GM19463 (cell line): ENCODE measurements around the gene EPB41L2.
"Not testable (repeated sequence)": the region's sequence is repeated elsewhere in the genome, so short reads cannot be mapped to it uniquely, and the experiment has no call there.

Source experiments
- ATAC-seq: cut with Tn5 transposase; IDR thresholded peaks from one replicate; pipeline ENCODE4 v1.9.1; 2021; ENCODE audit warnings: mild to moderate bottlenecking, moderate library complexity; ENCODE audit not compliant: unreplicated experiment

The EPB41L2 gene

DNA sequence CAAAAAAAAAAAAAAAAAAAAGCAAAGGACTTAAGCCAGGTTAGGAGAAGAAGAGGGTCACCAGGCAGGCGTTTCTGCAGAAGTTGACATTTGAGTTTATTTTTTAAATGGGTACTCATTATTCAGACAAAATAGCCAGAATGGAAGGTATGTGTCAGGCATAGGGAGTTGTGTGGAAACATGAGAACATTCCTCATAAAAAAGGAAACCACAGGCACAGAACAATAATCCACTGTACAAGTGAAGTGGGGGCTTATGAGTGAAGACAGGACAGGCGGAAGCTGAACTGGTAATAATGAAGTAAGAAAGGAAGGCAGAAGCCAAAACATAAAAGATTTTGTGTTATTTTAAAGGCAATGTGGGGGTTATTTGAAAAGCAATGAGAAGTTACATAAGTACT lies 104.6 kb downstream of the EPB41L2 start:
- ATAC-seq: no peak

GRCh38 chr6:130955755-130956154 lies 107.3 kb downstream of the EPB41L2 start:
- ATAC-seq: no peak

DNA sequence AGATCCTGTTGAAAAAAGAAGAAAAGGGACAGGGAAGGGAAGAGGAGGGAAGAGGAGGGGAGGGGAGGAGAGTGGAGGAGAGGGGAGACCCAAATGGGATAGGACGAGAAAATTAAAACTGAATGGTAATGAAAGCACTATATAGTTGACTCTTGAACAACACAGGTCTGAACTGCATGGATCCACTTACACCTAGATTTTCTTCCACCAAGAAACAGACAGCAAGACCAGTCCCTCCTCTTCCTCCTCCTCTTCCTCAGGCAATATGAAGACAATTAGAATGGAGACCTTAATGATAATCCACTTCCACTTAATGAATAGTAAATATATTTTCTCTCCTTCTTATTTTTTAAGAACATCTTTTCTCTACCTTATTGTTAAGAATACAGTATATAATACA lies 113.5 kb downstream of the EPB41L2 start:
- ATAC-seq: no peak

GRCh38 chr6:130947464-130947863 lies 115.6 kb downstream of the EPB41L2 start:
- no peak for ATAC-seq

DNA sequence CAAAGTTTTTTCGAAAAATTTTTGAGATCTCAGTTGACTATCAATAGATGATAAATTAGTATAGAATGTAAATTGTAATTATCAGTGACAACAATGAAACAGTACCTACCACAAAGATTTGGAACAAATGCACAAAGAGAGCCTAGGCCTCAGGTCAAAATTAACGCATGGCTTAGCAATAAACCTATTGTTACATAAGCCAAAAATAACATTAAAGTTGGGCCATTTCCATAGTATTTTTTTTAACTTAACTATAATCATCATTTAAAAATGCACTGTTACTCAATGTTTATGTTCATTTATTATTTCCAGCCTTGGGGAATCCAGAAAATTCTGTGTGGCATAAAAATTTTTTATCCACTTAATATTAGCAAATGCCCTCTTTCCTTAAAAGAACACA lies 117.0 kb downstream of the EPB41L2 start:
- no peak for ATAC-seq

DNA sequence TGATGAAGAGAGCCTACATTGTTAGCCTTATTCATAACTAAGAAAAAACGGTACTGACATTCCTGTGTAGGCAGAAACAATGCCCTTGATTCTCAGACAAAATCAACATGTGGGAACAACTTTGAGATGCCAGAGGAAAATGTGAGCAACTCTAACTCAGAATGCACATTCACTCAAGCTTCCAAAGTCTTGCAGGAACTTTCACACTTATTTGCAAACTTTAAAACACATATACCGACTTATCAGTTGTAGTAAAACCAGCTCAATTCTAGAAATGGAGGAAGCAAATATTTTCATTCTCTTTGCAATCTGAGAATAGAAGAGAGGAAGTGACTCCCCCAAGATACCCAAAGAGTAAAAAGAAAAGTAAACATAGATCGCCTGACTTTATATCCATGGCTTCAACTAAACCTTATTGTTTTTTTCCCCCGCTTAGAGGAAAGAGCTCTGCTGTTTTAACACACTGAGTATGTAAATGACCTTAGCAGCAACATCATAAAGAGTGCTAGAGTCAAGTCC lies 117.6 kb downstream of the EPB41L2 start:
- no peak for ATAC-seq

DNA sequence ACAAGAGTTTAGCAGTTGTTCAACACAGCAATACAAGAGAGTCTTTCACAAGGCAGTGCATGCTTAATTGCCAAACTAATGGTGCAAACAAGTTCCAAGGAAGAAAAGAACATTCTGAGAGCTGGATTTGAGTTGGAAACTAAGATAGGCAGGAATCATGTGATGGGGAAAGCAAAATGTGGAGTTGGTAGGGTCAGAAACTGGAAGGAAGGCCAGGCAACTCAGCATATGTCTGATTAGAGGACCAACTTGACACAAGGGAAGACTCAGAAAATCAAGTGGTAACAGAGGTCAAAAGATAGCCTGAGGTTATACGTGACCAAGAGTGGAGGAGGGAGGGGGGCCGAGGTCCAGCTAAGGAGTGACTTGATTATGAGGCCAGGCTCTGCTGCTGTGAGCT lies 118.6 kb downstream of the EPB41L2 start:
- no peak for ATAC-seq

DNA sequence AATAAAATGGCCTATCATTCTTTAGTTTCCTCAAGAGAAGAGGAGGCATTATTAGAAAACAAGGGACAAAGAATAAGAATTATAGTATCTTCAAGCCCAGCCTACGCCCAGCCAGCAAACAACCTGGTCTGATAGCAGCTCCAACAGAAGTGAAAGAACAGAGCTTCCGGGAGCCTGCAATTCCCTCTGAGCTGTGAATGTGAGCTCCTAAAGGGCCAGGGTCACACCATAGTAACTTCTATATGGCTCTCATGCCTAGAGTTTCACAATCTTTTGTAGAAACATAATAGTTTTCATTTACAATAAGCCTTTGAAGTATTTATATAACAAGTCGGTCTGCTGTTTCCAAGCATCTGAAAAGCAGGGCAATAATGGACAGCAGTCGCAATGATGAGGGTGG lies 119.3 kb downstream of the EPB41L2 start:
- ATAC-seq: no peak

GRCh38 chr6:130942752-130943151 lies 120.3 kb downstream of the EPB41L2 start:
- ATAC-seq: not testable (repeated sequence)

- no peak for ATAC-seq
Observed at GRCh38 chr6:130937942-130938604, 125.0 kb downstream of the EPB41L2 start.

- no peak for ATAC-seq
Observed at GRCh38 chr6:130936933-130937332, 126.1 kb downstream of the EPB41L2 start.

DNA sequence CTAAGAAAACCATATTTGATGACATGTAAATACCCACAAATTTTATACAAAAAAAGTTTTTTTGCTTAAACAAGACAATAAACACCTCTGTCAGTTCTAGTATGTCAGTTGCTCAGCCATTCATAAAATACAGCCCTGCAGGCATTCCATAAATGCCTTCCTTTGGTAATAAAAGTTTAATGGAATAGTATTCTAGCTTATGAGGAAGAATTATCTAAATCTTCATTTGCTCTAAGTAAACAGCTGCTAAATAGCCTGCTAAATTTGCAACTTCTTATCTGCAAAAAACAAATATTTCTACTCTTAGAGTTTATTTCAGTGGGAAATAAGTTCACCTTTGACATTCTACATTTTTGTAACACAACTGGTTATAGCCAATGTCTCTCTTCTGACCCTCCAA lies 127.1 kb downstream of the EPB41L2 start:
- no peak for ATAC-seq

GRCh38 chr6:130934848-130935585 lies 128.0 kb downstream of the EPB41L2 start:
- ATAC-seq: no peak

DNA sequence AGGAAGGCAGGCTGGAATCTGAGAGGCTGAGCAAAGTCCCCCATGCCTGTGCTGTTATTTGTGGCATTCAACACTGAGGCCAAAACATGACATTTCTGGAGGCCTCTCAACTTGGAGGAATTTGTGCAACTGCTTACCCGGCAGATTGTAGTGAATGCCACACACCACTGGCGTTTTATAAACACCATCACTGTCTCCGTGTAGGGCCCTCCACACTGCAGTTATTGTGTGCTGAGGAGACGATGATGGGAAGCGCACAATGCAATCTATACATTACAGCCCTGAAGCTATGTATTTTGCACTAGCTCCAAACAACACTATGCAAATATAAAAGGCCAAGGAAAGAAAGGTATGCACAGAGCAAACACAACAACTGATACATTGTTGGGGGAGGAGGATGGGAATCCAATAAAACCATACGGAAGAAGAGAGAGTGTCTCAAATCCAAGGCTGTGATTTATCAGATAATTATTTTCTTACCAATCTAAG lies 129.3 kb downstream of the EPB41L2 start:
- ATAC-seq: no peak

DNA sequence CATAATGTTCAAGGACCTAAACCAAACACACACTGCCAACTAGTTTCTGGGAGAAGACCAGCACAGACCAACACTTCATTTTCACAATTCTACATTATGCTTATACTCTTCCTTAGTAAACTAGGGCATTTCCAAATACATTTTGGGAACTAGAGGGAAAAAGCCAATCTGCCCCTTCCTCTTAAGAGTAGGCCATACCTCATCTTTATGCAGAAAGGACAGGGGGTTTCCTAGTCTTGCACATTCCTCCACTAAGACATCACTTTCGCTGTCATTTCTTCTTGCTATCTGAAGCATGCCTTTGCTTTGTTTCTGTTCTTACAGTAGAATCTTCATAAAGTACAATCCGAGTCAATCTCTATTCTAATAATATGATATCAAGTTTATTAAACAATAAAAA lies 130.1 kb downstream of the EPB41L2 start:
- no peak for ATAC-seq

- no peak for ATAC-seq
Observed at GRCh38 chr6:130932438-130932837, 130.6 kb downstream of the EPB41L2 start.

DNA sequence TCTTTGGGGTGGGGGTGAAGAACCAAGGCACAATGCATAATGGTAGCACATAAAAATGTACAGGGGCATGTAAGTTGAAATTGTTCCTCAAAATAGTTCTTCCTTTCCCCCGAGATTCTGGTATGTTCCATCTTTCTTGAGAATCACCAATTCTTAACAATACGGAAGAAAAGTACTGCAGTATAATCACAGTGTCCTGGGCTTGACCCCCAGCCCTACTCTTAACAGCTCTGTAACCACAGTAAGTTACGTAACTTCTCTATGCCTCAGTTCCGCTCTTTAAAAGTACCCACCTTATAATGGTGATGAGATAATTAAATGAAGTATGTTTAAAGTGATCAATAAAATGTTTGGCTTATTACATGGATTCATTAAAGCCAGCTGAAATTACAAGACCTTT lies 131.4 kb downstream of the EPB41L2 start:
- ATAC-seq: no peak

- no peak for ATAC-seq
Observed at GRCh38 chr6:130929036-130929678, 133.9 kb downstream of the EPB41L2 start.

DNA sequence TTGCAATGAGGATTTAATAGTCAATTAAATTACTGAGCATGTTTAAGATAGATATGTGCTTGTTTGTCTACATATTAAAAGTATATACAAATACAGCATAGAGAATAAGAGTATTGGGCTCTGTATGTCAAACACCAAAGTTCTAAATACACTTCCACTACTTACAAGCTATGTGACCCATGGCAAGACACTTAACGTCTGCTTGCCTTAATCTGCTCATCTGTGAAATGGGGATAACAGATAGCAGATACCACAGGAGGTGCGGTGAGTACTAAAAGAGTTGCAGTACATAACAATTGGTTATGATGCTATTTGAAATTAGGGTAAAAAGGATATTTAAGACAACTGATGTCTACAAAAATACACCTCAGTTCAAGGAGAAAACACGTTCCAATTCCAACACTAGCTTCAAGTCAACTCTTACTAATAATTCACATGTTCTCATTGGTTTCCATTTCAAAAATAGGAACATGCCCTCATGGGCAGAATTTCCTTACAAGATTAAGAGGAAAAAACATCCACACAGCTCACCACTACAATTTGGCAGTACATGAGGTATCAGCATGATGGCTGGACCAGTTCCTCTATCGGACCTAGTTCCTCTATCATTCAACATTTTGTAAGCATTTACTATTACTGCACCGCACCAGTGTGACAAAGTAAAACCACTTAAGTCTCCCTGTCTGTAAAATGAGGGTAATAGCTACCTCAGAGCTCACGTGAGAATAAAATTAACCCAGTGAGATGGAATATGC lies 134.7 kb downstream of the EPB41L2 start:
- no peak for ATAC-seq

GRCh38 chr6:130927305-130927704 lies 135.7 kb downstream of the EPB41L2 start:
- peak; percentile 56 for ATAC-seq

- no peak for ATAC-seq
Observed at GRCh38 chr6:130923350-130923749, 139.7 kb downstream of the EPB41L2 start.
